A549 (cell line): ENCODE results near the gene GPR18. TPM values are rescaled to one million over a fixed set of nuclear protein-coding genes. Genes with fewer than 3 reads are reported as not detected.

ENCODE experiments used
- ATAC-seq, 2 experiments: fragments of 200-7000 bp in 1 of 2; fragments of >200 bp in 1 of 2; cut with Nextera tagmentation in 1 of 2; cut with Tn5 transposase in 1 of 2; 3 replicates each; pipeline versions ENCODE4 v1.8.0 to v1.9.1; 2018 to 2020; ENCODE audit warnings: mild to moderate bottlenecking in 1 of 2, moderate library complexity in 1 of 2
- CTCF ChIA-PET: fragments of 300-600 bp; sonication (Branson Sonifier 250); formaldehyde crosslinking; extraction: SDS; loops from one replicate; lab custom pipeline; 2021; ENCODE audit warnings: antibody characterized with exemption, inconsistent platforms; lab: Yijun Ruan, JAX
- POLR2A ChIA-PET: fragments of 350-600 bp; formaldehyde crosslinking; extraction: SDS; loops from one replicate; lab custom pipeline; 2021; ENCODE audit warnings: antibody characterized with exemption, inconsistent platforms; lab: Yijun Ruan, JAX
- DNase-seq, 2 experiments: peaks; one replicate each; pipeline versions ENCODE4 v3.0.0 to v3.0.0-alpha.2; 2011 to 2016; ENCODE audit warnings: low read depth in 1 of 2, low spot score in 1 of 2
- FAIRE-seq: peaks from 2 replicates; lab custom pipeline; 2011; peaks lifted over from hg19 to GRCh38; lab: Jason Lieb, UNC
- H3K27ac ChIP-seq, 2 experiments: fragments of >200 bp; sonication (Bioruptor Twin); formaldehyde crosslinking; 3 replicates each; pipeline ENCODE4 v1.5.1; 2016 to 2017
- H3K4me1 ChIP-seq: fragments of >200 bp; sonication (Bioruptor Twin); formaldehyde crosslinking; 3 replicates; pipeline ENCODE4 v1.6.1; 2016
- H3K4me2 ChIP-seq: fragments of >200 bp; sonication (Bioruptor Twin); formaldehyde crosslinking; 3 replicates; pipeline ENCODE4 v1.6.1; 2016
- H3K4me3 ChIP-seq: fragments of >200 bp; sonication (Bioruptor Twin); formaldehyde crosslinking; 3 replicates; pipeline ENCODE4 v1.5.1; 2016
- H3K9me3 ChIP-seq: fragments of >200 bp; sonication (Bioruptor Twin); formaldehyde crosslinking; 3 replicates; pipeline ENCODE4 v1.6.1; 2016
- ATOH8 ChIP-seq: fragments of 250-450 bp; sonication (Bioruptor Pico); IDR thresholded peaks from 2 replicates; pipeline ENCODE4 v1.5.0; 2020; ENCODE audit warnings: low read depth, mild to moderate bottlenecking, moderate library complexity
- BHLHE40 ChIP-seq: IDR thresholded peaks from 2 replicates; pipeline ENCODE4 v1.6.1; 2012; ENCODE audit warnings: low read depth, low read length, inconsistent platforms
- CBX2 ChIP-seq: fragments of 200-600 bp; sonication (generic); IDR thresholded peaks from 2 replicates; pipeline ENCODE4 v1.6.1; 2016; ENCODE audit warnings: low read depth, mild to moderate bottlenecking, borderline replicate concordance
- CHD2 ChIP-seq: fragments of 150-350 bp; IDR thresholded peaks from 2 replicates; pipeline ENCODE4 v1.6.1; 2014; ENCODE audit warnings: low read length; ENCODE audit not compliant: partially characterized antibody
- E2F6 ChIP-seq: IDR thresholded peaks from 2 replicates; pipeline ENCODE4 v1.6.1; 2012; ENCODE audit warnings: low read depth, borderline replicate concordance
- EHF ChIP-seq: fragments of 250-450 bp; sonication (Bioruptor Pico); IDR thresholded peaks from 2 replicates; pipeline ENCODE4 v1.5.0; 2020; ENCODE audit warnings: mild to moderate bottlenecking
- EHMT2 ChIP-seq: fragments of 200-600 bp; sonication (generic); IDR thresholded peaks from 2 replicates; pipeline ENCODE4 v1.6.1; 2016; ENCODE audit warnings: antibody characterized with exemption, low read depth, mild to moderate bottlenecking, moderate library complexity
- ESRRA ChIP-seq: fragments of 150-350 bp; IDR thresholded peaks from 2 replicates; pipeline ENCODE4 v1.6.1; 2014; ENCODE audit warnings: mild to moderate bottlenecking, low read length, borderline replicate concordance
- HOXB13 ChIP-seq: fragments of 250-450 bp; sonication (Bioruptor Pico); IDR thresholded peaks from 2 replicates; pipeline ENCODE4 v1.5.0; 2020; ENCODE audit warnings: low read depth, mild to moderate bottlenecking, moderate library complexity
- JUNB ChIP-seq: fragments of >200 bp; sonication (Bioruptor Twin); formaldehyde crosslinking; IDR thresholded peaks from 2 replicates; pipeline ENCODE4 v1.6.1; 2016
- KDM5A ChIP-seq: fragments of 200-600 bp; sonication (generic); IDR thresholded peaks from 2 replicates; pipeline ENCODE4 v1.6.1; 2016; ENCODE audit warnings: antibody characterized with exemption, mild to moderate bottlenecking
- MAFK ChIP-seq: fragments of 450-650 bp; IDR thresholded peaks from 2 replicates; pipeline ENCODE4 v1.6.1; 2014; ENCODE audit not compliant: partially characterized antibody
- PBX3 ChIP-seq: IDR thresholded peaks from 2 replicates; pipeline ENCODE4 v1.6.1; 2012
- POLR2A ChIP-seq: IDR thresholded peaks from 2 replicates; pipeline ENCODE4 v1.6.1; 2012; ENCODE audit warnings: mild to moderate bottlenecking, low read length
- POLR2AphosphoS2 ChIP-seq: conservative IDR thresholded peaks from 2 replicates; pipeline ENCODE4 v1.6.1; 2012; ENCODE audit warnings: low read length, improper control_type of control experiment, inconsistent platforms
- RFX5 ChIP-seq: fragments of 450-650 bp; IDR thresholded peaks from 2 replicates; pipeline ENCODE4 v1.7.1; 2014; ENCODE audit warnings: antibody characterized with exemption, mild to moderate bottlenecking, moderate library complexity
- SMC3 ChIP-seq: fragments of >200 bp; sonication (Bioruptor Twin); formaldehyde crosslinking; IDR thresholded peaks from 3 replicates; pipeline ENCODE4 v1.6.1; 2018; ENCODE audit warnings: inconsistent platforms
- SREBF2 ChIP-seq: fragments of 450-650 bp; IDR thresholded peaks from 2 replicates; pipeline ENCODE4 v1.6.1; 2014; ENCODE audit warnings: mild to moderate bottlenecking, moderate library complexity
- ZFP36 ChIP-seq: fragments of 450-650 bp; IDR thresholded peaks from 2 replicates; pipeline ENCODE4 v1.6.1; 2014; ENCODE audit warnings: borderline replicate concordance; ENCODE audit not compliant: partially characterized antibody
- WGBS: methylation state at CpG from one replicate; pipeline ENCODE4 v1.1.6; 2017; ENCODE audit errors: missing lambda C conversion rate; 5-methylcytosine and 5-hydroxymethylcytosine counted together
- polyA plus RNA-seq, 4 experiments: library from polyadenylated mRNA; depleted of rRNA in 3 of 4; stranded (reverse); fragments of >200 nt; fragmentation: RNase III in 1 of 4; extraction: RNeasy Plus Mini Kit Qiagen cat#74134 plus additional on column Dnase treatment in 1 of 4; gene quantifications; 2 replicates in 3 of 4; 3 replicates in 1 of 4; pipeline ENCODE4 v1.2.3, GENCODE V29; 2011 to 2017

GPR18 gene
- polyA plus RNA-seq, 2 of the 4 experiments (the other 2 are of a cell fraction): not detected

GRCh38 chr13:99273128-99273527 lies 14.9 kb upstream of the GPR18 start:
- WGBS: 96% methylated on average over 2 of the region's 2 CpGs

GRCh38 chr13:99272481-99272880 lies 14.3 kb upstream of the GPR18 start:
- TF ChIP-seq ZFP36: no peak
- no peak for TF ChIP-seq MAFK
- TF ChIP-seq POLR2AphosphoS2: no peak
- Histone ChIP-seq H3K4me3 (no peak overlapping the region), H3K4me2 (no peak overlapping the region), H3K4me1 (no peaks in the 10 kb centered on the region), H3K27ac (no peak overlapping the region), H3K9me3 (peaks cover 4% of the 10 kb centered on the region; the same call in 1 of the 3 replicates)
- CTCF ChIA-PET: interaction anchor here (0.7 to 4.5 kb wide), 2 partner anchors 96 kb away, joined by 3 to 23 read pairs; no protein-coding TSS in a partner anchor
- FAIRE-seq: no peak
- 95% methylated on average over 2 of the region's 2 CpGs for WGBS
- no peak for DNase-seq
- POLR2A ChIA-PET: no interaction called here
- ATAC-seq: no peak

More at GRCh38 chr13:99273128-99273527, 14.9 kb upstream of the GPR18 start:
- Histone ChIP-seq H3K27ac (no peak overlapping the region), H3K4me3 (no peak overlapping the region), H3K4me1 (no peaks in the 10 kb centered on the region), H3K9me3 (peaks cover 4% of the 10 kb centered on the region; the same call in 1 of the 3 replicates), H3K4me2 (no peak overlapping the region)
- ChIA-PET POLR2A (no interaction called here), CTCF (interaction anchor here (0.7 kb wide), 1 partner anchor 96 kb away, joined by 3 read pairs; no protein-coding TSS in a partner anchor)
- no peak for DNase-seq
- no peak for ATAC-seq
- no peak for FAIRE-seq
- no peak for TF ChIP-seq SMC3

- Histone ChIP-seq H3K4me2 (no peak overlapping the region), H3K9me3 (peaks cover 4% of the 10 kb centered on the region; the same call in 1 of the 3 replicates), H3K4me1 (no peaks in the 10 kb centered on the region), H3K27ac (no peak overlapping the region), H3K4me3 (no peak overlapping the region)
- POLR2A ChIA-PET: no interaction called here
- no peak for ATAC-seq
- CTCF ChIA-PET: interaction anchor here (0.7 to 4.5 kb wide), 4 partner anchors 40 to 166 kb away, joined by 3 to 23 read pairs (median 3); no protein-coding TSS in a partner anchor
- WGBS: 98% methylated on average over 3 of the region's 3 CpGs
- FAIRE-seq: no peak
- no peak for TF ChIP-seq ESRRA
- no peak for TF ChIP-seq CBX2
- DNase-seq: no peak
Observed at GRCh38 chr13:99271249-99271648, 13.1 kb upstream of the GPR18 start.

GRCh38 chr13:99270518-99270917 lies 12.3 kb upstream of the GPR18 start:
- peaks cover 4% of the 10 kb centered on the region; the same call in 1 of the 3 replicates for H3K9me3 ChIP-seq
- no peak overlapping the region for H3K27ac ChIP-seq
- no peak overlapping the region for H3K4me2 ChIP-seq
- ChIA-PET CTCF (interaction anchor here (1.0 to 5.6 kb wide), 13 partner anchors 10 to 176 kb away, joined by 3 to 106 read pairs (median 5); no protein-coding TSS in a partner anchor), POLR2A (no interaction called here)
- H3K4me1 ChIP-seq: no peaks in the 10 kb centered on the region
- 98% methylated on average over 2 of the region's 2 CpGs for WGBS
- ATAC-seq (no peak), FAIRE-seq (no peak), DNase-seq (no peak)
- H3K4me3 ChIP-seq: no peak overlapping the region
- TF ChIP-seq CHD2 (no peak), CBX2 (no peak), SREBF2 (no peak), ZFP36 (no peak), RFX5 (no peak), EHF (no peak), E2F6 (no peak), POLR2A (no peak), HOXB13 (CRISPR knock-in tag) (no peak), ATOH8 (no peak), EHMT2 (no peak), PBX3 (no peak), BHLHE40 (no peak), KDM5A (no peak), POLR2AphosphoS2 (no peak), MAFK (no peak), JUNB (no peak)
